AG09319 (cell line): ENCODE data around the gene FBXO8.

Source experiments
- DNase-seq: peaks from one replicate; pipeline ENCODE4 v3.0.0-alpha.2; 2010; ENCODE audit warnings: low read depth; ENCODE audit errors: extremely low read depth
- CTCF ChIP-seq: IDR thresholded peaks from 2 replicates; pipeline ENCODE4 v1.5.1; 2011; ENCODE audit warnings: low read depth, mild to moderate bottlenecking, inconsistent platforms, low read length, moderate library complexity

FBXO8 gene

GRCh38 chr4:174215057-174215456, 68.4 kb downstream of the FBXO8 start:
- no peak for TF ChIP-seq CTCF
- no peak for DNase-seq

- TF ChIP-seq CTCF: no peak
- no peak for DNase-seq
These were observed 69.2 kb downstream of the FBXO8 start for GRCh38 chr4:174214101-174214878.

DNA sequence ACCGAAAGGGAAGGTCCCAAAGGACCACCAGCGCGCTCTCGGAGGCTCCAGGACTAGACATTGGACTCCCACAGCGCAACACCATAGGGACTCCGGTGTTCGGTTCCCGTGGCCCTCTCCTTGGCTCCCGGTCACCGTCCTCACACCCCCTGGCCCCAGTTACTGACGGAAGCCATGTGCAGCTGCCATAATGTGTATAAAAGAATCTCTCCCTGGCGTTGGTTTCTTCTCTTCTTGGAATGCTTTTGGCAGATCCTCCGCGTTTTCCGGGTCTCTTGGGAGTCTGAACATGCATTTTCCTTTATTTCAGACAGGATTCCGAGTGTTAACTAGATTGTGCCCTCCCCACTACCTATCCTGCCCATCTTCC, 69.8 kb downstream of the FBXO8 start:
- no peak for TF ChIP-seq CTCF

GRCh38 chr4:174212061-174212460, 71.4 kb downstream of the FBXO8 start:
- TF ChIP-seq CTCF: no peak
- no peak for DNase-seq

More for the DNA sequence above, 69.8 kb downstream of the FBXO8 start:
- DNase-seq: no peak

DNA sequence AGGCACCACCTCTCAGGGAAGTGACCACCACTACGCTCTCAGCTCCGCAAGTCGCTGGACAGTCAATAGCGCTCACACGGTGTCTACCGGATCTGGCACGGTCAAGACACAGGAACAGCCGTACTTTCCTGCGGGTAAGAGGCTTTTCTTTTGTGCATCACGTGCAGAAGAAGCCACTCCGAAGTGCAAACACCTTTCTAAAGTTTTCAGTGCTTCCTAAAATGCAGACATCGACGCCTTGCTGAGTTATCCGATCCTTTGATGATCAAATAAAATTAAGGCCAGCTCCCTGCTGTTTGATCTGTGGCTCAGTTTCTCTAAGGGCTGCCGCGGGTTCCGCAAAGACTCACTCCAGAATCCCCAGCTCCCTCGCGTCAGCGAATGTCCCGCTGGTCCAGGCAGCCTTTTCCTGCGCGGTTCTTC, 71.8 kb downstream of the FBXO8 start:
- no peak for DNase-seq
- no peak for TF ChIP-seq CTCF

GRCh38 chr4:174210952-174211490, 72.4 kb downstream of the FBXO8 start:
- DNase-seq: no peak
- no peak for TF ChIP-seq CTCF

- no peak for DNase-seq
- no peak for TF ChIP-seq CTCF
These were observed 73.1 kb downstream of the FBXO8 start for GRCh38 chr4:174210354-174210753.
